HEK293 (cell line): ENCODE measurements around the gene TEX52.
A peak's percentile ranks its signal among the peaks of the same experiment; 100 is the strongest.

Source experiments
- CTCF ChIA-PET: fragments of 350-600 bp; formaldehyde crosslinking; extraction: SDS; loops from one replicate; lab custom pipeline; 2021; ENCODE audit warnings: antibody characterized with exemption; lab: Yijun Ruan, JAX
- POLR2A ChIA-PET: fragments of 300-600 bp; formaldehyde crosslinking; extraction: SDS; loops from one replicate; lab custom pipeline; 2020; ENCODE audit warnings: antibody characterized with exemption, inconsistent platforms; lab: Yijun Ruan, JAX
- H3K27ac ChIP-seq: fragments of 200-500 bp; sonication (Bioruptor generic); 2 replicates; pipeline ENCODE4 v1.5.1; 2014; ENCODE audit warnings: low read depth, low read length, control low read depth, inconsistent platforms; ENCODE audit errors: extremely low read depth
- H3K36me3 ChIP-seq, 2 experiments: fragments of 200-500 bp in 1 of 2; sonication (Bioruptor generic) in 1 of 2; 1 replicate in 1 of 2; 2 replicates in 1 of 2; pipeline ENCODE4 v1.5.1; 2014 to 2017; ENCODE audit warnings: inconsistent platforms in 2 of 2, low read length in 2 of 2; ENCODE audit not compliant: control insufficient read depth in 2 of 2, insufficient read depth in 1 of 2
- H3K4me1 ChIP-seq: fragments of 200-500 bp; sonication (Bioruptor generic); 2 replicates; pipeline ENCODE4 v1.5.1; 2014; ENCODE audit warnings: mild to moderate bottlenecking, low read length, inconsistent platforms; ENCODE audit not compliant: control insufficient read depth, insufficient read depth
- H3K4me3 ChIP-seq: 2 replicates; pipeline ENCODE4 v1.5.1; 2011; ENCODE audit warnings: low read depth, mild to moderate bottlenecking, control low read depth, low read length, moderate library complexity
- H3K9me3 ChIP-seq: fragments of 200-500 bp; sonication (Bioruptor generic); 2 replicates; pipeline ENCODE4 v1.5.1; 2014; ENCODE audit warnings: low read depth, low read length, inconsistent platforms; ENCODE audit not compliant: control insufficient read depth, insufficient read depth
- OVOL3 ChIP-seq: fragments of 450-650 bp; formaldehyde crosslinking; IDR thresholded peaks from 2 replicates; pipeline ENCODE4 v1.5.1; 2016; ENCODE audit warnings: missing biosample characterization, missing genetic modification characterization
- ZBTB17 ChIP-seq: fragments of 450-650 bp; formaldehyde crosslinking; IDR thresholded peaks from 2 replicates; pipeline ENCODE4 v1.5.1; 2016; ENCODE audit warnings: missing biosample characterization, missing genetic modification characterization
- ZNF121 ChIP-seq: fragments of 450-650 bp; formaldehyde crosslinking; IDR thresholded peaks from 2 replicates; pipeline ENCODE4 v1.5.1; 2016; ENCODE audit warnings: missing biosample characterization, missing genetic modification characterization
- ZNF140 ChIP-seq: fragments of 450-650 bp; formaldehyde crosslinking; IDR thresholded peaks from 2 replicates; pipeline ENCODE4 v1.5.1; 2016; ENCODE audit warnings: missing biosample characterization, missing genetic modification characterization
- ZNF18 ChIP-seq: fragments of 450-650 bp; formaldehyde crosslinking; IDR thresholded peaks from 2 replicates; pipeline ENCODE4 v1.5.1; 2016; ENCODE audit warnings: missing biosample characterization, missing genetic modification characterization
- ZNF248 ChIP-seq: fragments of 450-650 bp; formaldehyde crosslinking; IDR thresholded peaks from 2 replicates; pipeline ENCODE4 v1.5.1; 2017; ENCODE audit warnings: missing biosample characterization, missing genetic modification characterization
- ZNF280C ChIP-seq: fragments of 450-650 bp; formaldehyde crosslinking; IDR thresholded peaks from 2 replicates; pipeline ENCODE4 v1.5.1; 2016; ENCODE audit warnings: missing biosample characterization, missing genetic modification characterization
- ZNF280D ChIP-seq: fragments of 450-650 bp; formaldehyde crosslinking; IDR thresholded peaks from 2 replicates; pipeline ENCODE4 v1.5.1; 2016; ENCODE audit warnings: missing biosample characterization, missing genetic modification characterization
- ZNF362 ChIP-seq: fragments of 450-650 bp; formaldehyde crosslinking; IDR thresholded peaks from 2 replicates; pipeline ENCODE4 v1.5.1; 2016; ENCODE audit warnings: missing biosample characterization, missing genetic modification characterization
- ZNF544 ChIP-seq: fragments of 450-650 bp; formaldehyde crosslinking; IDR thresholded peaks from 2 replicates; pipeline ENCODE4 v1.5.0; 2017; ENCODE audit warnings: missing biosample characterization, missing genetic modification characterization
- ZNF600 ChIP-seq: fragments of 450-650 bp; formaldehyde crosslinking; IDR thresholded peaks from 2 replicates; pipeline ENCODE4 v1.5.1; 2016; ENCODE audit warnings: missing biosample characterization, missing genetic modification characterization
- ZNF623 ChIP-seq: fragments of 450-650 bp; formaldehyde crosslinking; IDR thresholded peaks from 2 replicates; pipeline ENCODE4 v1.5.1; 2016; ENCODE audit warnings: missing biosample characterization, missing genetic modification characterization
- ZNF645 ChIP-seq: fragments of 450-650 bp; formaldehyde crosslinking; IDR thresholded peaks from 2 replicates; pipeline ENCODE4; 2016; ENCODE audit warnings: missing biosample characterization, missing genetic modification characterization
- ZSCAN18 ChIP-seq: fragments of 450-650 bp; formaldehyde crosslinking; IDR thresholded peaks from 2 replicates; pipeline ENCODE4 v1.5.1; 2016; ENCODE audit warnings: missing biosample characterization, missing genetic modification characterization
- ZSCAN23 ChIP-seq: fragments of 450-650 bp; formaldehyde crosslinking; IDR thresholded peaks from 2 replicates; pipeline ENCODE4 v1.5.1; 2016; ENCODE audit warnings: missing biosample characterization, missing genetic modification characterization
- ZSCAN5A ChIP-seq: fragments of 450-650 bp; formaldehyde crosslinking; IDR thresholded peaks from 2 replicates; pipeline ENCODE4 v1.5.1; 2016; ENCODE audit warnings: missing biosample characterization, missing genetic modification characterization

The TEX52 gene

GRCh38 chr12:2812290-2813213, 44.3 kb downstream of the TEX52 start, which contains the start of gene ITFG2 (continued):
- TF ChIP-seq ZNF280D (tag by site-specific recombination) (no peak), ZSCAN23 (tag by site-specific recombination) (peak; percentile 86; the same call in 1 of the 2 replicates), ZBTB17 (tag by site-specific recombination) (peak; percentile 98), ZNF248 (no peak), ZNF623 (tag by site-specific recombination) (0 out of 2 replicates have a peak, but pooled peaks have one; percentile 42), ZNF140 (no peak), ZNF18 (peak; percentile 55; the same call in 1 of the 2 replicates), OVOL3 (tag by site-specific recombination) (peak; percentile 96)

GRCh38 chr12:2811801-2812200, 45.0 kb downstream of the TEX52 start:
- POLR2A ChIA-PET = no interaction called here
- Histone ChIP-seq H3K27ac (no peak overlapping the region), H3K9me3 (no peaks in the 10 kb centered on the region), H3K4me3 (peak overlapping the region; percentile 42), H3K4me1 (peaks cover 5% of the 10 kb centered on the region; the same call in 1 of the 2 replicates)
- TF ChIP-seq ZNF645 (tag by site-specific recombination) = no peak
- no peak for TF ChIP-seq ZSCAN18 (tag by site-specific recombination)
- no peak for TF ChIP-seq ZNF544 (tag by site-specific recombination)
- TF ChIP-seq ZNF362 (tag by site-specific recombination) = peak; percentile 41; the same call in 1 of the 2 replicates
- TF ChIP-seq, all 188 proteins: peak for 1
- peaks cover 10 to 20% of the 10 kb centered on the region in 2 experiments; a peak in 2 of 3 replicates for H3K36me3 ChIP-seq
- CTCF ChIA-PET = interaction anchor here (0.5 to 1.4 kb wide), 4 partner anchors 16 to 154 kb away, joined by 4 to 7 read pairs (median 6); no protein-coding TSS in a partner anchor

- POLR2A ChIA-PET = interaction anchor here (0.5 to 0.7 kb wide), 3 partner anchors 10 to 12 kb away, joined by 3 to 4 read pairs (median 3); partner anchors contain the start of gene FKBP4
- Histone ChIP-seq H3K4me3 (no peak overlapping the region), H3K36me3 (peaks cover 29 to 60% of the 10 kb centered on the region in 2 experiments), H3K27ac (no peak overlapping the region), H3K9me3 (no peaks in the 10 kb centered on the region), H3K4me1 (no peaks in the 10 kb centered on the region)
- CTCF ChIA-PET = interaction anchor here (1.8 kb wide), 1 partner anchor 11 kb away, joined by 8 read pairs; no protein-coding TSS in a partner anchor
- 0 out of 2 replicates have a peak, but pooled peaks have one; percentile 52 for TF ChIP-seq ZSCAN5A (tag by site-specific recombination)
- TF ChIP-seq ZNF280C (tag by site-specific recombination) = no peak
- TF ChIP-seq ZNF600 (tag by site-specific recombination) = peak; percentile 15; the same call in 1 of the 2 replicates
- TF ChIP-seq ZNF362 (tag by site-specific recombination) = peak; percentile 71; the same call in 1 of the 2 replicates
- TF ChIP-seq ZNF121 (tag by site-specific recombination) = peak; percentile 73
Observed at GRCh38 chr12:2806700-2807099, 50.1 kb downstream of the TEX52 start.
